ENCODE data around the gene IFNGR1.

DNA sequence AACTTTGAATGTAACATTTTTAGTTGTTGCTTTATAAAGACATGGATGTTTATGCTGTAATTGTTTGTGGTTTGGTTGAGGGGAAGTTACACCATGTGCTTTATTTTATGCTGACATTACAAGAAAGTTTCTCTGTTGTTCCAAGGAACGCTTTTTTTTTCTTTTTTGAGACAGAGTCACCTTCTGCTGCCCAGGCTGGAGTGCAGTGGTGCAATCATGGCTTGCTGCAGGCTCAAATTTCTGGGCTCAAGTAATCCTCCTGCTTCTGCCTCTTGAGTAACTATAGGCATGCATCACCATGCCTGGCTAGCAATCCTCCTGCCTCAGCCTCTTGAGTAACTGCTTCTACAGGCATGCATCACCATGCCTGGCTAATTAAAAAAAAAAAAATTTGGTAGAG, 21.0 kb upstream of the IFNGR1 start:
- TF ChIP-seq POLR2A (IDR thresholded peaks at IDR 0.05), result no peak
- TF ChIP-seq, protein P1, sequence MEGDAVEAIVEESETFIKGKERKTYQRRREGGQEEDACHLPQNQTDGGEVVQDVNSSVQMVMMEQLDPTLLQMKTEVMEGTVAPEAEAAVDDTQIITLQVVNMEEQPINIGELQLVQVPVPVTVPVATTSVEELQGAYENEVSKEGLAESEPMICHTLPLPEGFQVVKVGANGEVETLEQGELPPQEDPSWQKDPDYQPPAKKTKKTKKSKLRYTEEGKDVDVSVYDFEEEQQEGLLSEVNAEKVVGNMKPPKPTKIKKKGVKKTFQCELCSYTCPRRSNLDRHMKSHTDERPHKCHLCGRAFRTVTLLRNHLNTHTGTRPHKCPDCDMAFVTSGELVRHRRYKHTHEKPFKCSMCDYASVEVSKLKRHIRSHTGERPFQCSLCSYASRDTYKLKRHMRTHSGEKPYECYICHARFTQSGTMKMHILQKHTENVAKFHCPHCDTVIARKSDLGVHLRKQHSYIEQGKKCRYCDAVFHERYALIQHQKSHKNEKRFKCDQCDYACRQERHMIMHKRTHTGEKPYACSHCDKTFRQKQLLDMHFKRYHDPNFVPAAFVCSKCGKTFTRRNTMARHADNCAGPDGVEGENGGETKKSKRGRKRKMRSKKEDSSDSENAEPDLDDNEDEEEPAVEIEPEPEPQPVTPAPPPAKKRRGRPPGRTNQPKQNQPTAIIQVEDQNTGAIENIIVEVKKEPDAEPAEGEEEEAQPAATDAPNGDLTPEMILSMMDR (IDR thresholded peaks at IDR 0.05), result no peak
